ENCODE results near the gene MAGI3.

Gene MAGI3

DNA sequence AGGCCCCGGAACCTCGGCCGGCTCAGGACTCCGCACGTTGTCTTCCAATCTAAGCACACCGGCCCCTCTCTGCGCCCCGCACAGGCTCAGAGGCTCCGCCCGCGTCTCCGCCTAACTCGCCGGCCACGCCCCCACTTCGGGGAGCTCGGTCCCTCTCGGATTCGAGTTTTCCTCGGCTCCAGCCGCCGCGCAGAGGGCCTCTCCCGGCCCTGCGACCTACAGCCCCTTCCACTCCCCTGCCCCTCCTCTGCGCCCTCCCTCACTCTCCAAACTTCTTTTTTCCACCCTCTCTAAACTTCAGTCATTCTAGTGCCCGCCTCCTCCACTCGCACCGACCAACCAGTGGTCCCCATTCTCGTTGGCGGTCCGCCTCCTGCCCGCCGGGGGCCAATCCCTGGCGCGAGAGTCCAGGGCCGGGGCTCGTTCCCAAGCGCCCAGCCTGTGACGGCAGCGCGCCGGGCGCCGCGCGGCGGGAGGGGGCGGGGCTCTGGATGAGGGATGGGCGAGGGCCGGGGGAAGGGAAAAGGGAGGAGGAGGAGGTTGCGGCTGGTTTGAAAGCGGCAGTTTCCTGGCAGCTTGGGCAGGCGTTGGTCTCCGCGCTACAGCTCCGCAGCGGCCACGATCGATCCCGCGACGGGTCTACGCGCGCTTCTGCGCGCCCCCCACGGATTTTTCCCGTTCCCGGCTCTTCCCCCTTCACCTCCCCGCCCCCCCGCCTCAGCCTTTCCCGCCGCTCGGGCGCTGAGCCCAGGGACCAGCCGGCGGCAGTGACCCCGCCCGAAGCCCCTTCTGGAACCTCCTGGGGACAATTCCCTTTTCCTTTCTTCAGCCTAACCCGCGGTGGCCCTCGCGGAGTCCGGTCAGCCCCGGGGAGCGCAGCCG is at the start of gene MAGI3:
Gene MAGI3 (plus strand): TSS at position 563 of the 882 bp plus-strand sequence. CDS start 519 bp downstream, outside the sequence.
- peak; percentile 73 for DNase-seq (ENCODE audit: low read depth)

DNA sequence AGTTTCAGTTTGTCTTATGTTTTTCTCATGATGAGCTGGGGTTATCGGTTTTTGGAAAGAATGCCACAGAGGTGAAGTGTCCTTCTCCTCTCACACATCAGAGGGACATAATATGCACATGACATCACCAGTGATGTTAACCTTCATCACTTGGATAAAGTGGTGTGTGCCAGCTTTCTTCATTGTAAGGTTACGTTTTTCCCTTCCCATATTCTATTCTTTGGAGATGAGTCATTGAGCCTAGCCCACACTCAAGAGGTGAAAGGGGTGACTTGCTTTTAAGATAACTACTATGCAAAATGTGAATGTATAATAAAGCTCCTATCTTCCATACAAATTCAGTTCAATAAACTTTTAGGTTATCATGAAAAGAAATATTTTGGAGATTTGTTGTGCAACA is 36.7 kb upstream of the MAGI3 start:
- no peak for DNase-seq (ENCODE audit: low read depth)

DNA sequence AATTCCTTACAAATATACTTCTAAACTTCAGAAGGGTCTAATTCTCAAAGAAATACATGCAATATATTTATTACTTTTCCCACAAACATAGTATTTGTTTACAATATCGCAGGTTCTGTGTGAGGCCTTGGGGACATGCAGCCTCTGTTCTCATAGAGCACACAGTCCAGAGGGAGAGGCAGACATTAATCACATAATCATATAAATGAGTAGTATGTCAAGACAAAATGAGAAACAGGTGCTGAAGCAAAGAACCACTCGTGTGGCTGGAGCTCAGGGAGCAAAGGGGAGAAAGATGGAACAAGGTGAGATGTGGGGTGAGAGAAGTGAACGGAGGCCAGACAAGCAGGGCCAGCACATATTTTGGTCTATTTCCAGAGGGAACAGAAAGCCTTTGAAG is 26.4 kb upstream of the MAGI3 start:
- DNase-seq (ENCODE audit: low read depth) = no peak

DNA sequence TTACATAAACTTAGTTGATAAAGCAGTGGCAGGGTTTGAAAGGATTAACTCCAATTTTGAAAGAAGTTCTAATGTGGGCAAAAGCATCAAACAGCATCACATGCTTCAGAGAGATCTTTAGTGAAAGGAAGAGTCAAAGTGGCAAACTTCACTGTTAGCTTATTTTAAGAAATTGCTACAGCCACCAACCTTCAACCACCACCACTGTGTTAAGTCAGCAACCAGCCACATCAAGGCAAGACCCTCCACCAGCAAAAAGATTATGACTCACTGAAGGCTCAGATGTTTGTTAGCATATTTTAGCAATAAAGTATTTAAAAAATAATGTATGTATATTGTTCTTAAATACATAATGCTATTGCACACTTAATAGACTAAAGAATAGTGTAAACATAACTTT is 21.3 kb upstream of the MAGI3 start:
- DNase-seq (ENCODE audit: low read depth) = no peak

DNA sequence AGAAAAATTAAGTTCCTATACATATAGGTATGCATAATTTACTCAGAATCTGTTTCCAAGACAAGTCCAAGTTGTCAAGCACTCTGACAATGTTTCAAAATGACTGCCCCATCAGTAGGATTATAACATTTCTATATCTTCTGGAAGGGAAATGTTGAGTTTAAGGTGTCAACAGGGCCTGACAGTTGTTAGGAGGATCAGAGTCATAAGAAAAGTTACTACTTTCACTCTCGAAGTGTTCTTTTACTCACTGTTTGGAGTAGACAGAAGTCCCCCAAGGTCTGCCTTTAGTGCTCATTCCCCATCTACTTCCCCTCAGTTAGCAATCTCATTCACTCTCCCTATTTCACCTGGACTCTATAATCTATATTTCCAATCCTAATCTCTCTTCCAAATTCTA is 20.6 kb upstream of the MAGI3 start:
- no peak for DNase-seq (ENCODE audit: low read depth)

DNA sequence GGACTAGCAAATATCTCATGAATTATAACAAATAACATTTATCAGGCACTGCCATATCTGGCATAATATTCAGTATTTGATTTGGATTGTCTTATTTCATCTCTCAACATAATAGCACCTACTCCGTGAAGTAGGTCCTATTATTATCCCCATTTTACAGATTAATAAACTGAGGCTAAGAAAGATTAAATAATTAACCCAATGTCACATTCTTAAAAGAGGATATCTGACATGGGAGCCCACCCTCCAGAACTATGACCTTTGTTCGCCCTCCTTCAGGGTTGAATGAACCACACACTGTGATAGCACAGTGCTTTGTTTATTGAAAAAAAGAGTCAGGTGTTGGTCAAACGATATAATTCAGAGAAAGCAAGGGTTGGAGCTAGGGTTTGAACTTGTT is 19.4 kb upstream of the MAGI3 start:
- no peak for DNase-seq (ENCODE audit: low read depth)

DNA sequence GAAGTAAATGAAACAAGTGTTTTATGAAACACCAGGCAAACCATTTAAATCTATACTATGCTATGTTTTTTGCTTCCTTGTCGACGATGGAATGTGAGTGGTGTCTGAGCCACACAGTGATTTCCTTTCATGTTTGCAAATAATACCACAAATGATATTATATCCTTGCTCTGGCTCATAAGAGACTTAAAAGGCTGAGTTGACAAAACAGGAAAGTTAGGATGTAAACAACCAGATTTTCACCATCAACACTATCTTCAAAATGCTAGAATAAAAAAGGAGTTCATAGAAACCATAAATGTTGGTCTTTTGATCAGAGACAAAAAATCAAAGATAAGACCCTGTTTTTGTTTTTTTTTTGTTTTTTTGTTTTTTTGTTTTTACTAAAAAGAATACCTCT is 17.8 kb upstream of the MAGI3 start:
- no peak for DNase-seq (ENCODE audit: low read depth)

DNA sequence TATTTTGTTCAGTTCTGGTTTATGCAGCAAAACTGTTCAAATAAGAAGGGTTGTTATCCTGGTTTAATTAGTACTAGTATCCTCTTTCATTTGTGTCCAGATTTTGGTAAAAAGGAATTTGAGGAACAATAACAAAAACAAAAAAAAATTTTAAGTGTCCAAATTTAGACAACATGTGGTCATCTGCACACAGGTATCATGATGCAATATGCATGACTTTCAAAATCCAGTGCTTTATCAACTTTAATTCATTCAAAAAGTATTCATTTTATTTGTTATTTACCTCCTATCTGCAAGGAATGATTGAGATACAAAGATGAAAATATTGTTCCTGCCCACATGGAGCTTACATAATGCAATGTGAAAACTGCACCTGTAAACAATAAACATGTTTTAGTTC is 16.7 kb upstream of the MAGI3 start:
- no peak for DNase-seq (ENCODE audit: low read depth)

DNA sequence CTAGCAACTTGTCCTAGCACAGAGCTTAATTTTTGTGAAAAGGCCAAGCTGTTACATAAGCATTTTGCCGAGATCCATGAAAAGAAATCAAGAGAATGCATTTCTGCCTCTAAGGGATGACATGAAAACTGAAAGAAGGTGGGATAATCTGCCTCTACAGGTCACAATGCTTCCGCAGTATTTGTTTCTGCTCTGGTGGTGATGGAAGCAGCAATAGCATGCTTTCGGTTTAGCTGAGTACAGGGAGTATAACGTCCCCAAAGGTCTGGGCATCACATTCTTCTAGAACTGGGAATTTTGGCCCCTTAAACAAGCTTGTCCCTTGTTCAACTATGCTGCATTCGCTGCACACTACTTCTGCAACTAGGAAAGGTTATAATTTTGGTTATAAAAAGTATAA is 14.4 kb upstream of the MAGI3 start:
- no peak for DNase-seq (ENCODE audit: low read depth)

DNA sequence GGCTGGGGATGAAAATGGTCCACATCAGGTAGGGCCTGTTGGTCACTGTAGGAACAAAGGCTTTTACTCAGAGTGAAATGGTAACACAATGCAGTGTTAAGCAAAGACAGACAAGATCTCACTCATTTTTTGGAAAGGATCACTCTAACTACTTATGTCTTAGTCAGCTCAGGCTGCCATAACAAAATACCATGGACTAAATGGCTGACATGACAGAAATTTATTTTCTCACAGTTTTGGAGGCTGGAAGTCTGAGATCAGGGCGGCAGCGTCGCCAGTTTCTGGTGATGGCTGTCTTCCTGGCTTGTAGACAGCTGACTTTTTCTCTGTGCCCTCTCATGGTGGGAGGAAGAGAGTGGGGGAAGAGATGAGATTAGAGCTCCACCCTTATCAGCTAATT is 10.2 kb upstream of the MAGI3 start:
- no peak for DNase-seq (ENCODE audit: low read depth)

DNA sequence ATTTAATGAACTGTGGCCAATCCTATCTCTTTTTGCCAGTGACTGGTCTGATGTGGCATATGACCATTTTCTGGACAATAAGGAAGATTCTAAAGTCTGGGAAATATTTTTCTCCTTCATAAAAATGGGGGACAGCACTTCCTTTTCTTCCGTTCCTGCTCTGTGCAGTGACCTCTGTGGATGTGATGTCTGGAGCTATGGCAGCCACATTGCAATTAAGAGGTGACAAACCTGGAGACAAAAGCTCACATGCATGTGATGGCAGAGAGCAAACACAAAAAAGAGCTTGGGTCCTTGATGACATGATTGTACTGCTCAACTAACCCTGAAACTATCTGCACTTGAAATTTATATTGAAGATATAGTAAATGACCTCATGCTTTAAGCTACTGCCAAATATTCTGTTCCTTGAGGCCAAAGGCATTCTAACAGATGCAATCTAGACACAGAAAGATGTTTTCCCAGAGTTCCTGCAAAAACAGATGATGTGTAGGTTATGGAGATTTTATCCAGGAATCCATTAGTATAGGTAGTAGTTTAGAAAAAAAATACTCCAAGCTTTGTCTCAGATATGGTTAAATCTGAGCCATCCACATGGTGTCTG is 2.2 kb upstream of the MAGI3 start:
- no peak for DNase-seq (ENCODE audit: low read depth)

DNA sequence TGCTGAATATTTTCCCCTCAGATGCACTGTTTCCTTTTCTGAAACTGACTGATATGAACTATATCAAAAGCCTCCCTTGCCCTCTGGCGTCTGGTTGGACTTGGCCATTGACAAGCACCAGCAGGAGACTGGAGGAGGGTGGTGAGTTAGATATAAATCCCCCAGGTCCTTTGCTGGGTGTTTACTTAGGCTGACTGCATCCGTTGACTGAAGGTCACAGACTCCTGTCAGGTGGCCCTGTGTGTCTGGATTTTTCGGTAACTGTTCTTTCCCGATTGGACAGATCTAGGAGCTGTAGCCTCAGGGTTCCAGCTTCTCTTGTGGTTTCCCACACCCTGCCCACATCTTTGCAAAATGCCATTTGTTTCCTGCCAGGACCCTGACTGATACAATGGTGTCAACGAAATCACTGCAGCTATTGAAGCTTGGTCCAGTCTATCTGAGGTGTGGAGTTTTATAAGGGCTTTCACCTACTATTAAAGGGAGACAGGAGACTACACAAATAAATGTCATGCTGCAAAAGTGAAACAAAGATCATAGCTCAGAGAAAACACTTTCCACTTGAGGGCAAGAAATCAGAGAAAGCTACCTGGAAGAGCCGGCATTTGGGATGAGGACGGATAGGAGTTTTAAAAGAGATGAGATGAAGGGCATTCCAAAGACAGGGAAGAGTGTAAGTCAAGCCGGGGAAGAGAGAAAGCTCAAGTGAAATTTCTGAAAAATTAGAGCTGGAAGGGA is 1.5 kb upstream of the MAGI3 start:
- no peak for DNase-seq (ENCODE audit: low read depth)

DNA sequence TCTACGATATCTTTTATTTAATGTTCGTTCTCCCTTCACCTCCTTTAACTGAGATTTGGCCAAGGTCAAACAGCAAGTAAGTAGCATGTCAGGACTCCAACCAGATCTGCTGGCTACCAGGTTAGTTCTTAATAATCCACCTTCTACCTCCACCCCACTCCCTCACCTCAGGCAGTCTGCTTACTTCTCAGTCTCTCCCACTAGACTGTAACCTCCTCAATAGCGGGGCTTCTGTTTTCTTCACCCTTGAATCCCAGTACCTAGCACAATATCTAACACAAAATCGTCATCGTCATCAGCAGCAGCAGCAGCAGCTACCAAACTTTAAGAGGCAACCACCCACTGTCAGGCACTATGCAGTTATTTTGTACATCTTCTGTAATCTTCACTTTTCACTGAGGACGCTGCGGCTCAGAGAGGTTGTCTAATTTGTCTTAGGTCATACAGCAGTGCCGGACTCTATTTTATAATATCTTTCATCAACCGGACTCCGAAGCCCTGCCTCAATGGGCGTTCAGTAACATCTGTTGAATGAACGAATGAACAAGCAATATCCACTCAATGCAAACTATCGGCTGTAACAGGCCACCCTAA is 859 bp upstream of the MAGI3 start:
- no peak for DNase-seq (ENCODE audit: low read depth)

DNA sequence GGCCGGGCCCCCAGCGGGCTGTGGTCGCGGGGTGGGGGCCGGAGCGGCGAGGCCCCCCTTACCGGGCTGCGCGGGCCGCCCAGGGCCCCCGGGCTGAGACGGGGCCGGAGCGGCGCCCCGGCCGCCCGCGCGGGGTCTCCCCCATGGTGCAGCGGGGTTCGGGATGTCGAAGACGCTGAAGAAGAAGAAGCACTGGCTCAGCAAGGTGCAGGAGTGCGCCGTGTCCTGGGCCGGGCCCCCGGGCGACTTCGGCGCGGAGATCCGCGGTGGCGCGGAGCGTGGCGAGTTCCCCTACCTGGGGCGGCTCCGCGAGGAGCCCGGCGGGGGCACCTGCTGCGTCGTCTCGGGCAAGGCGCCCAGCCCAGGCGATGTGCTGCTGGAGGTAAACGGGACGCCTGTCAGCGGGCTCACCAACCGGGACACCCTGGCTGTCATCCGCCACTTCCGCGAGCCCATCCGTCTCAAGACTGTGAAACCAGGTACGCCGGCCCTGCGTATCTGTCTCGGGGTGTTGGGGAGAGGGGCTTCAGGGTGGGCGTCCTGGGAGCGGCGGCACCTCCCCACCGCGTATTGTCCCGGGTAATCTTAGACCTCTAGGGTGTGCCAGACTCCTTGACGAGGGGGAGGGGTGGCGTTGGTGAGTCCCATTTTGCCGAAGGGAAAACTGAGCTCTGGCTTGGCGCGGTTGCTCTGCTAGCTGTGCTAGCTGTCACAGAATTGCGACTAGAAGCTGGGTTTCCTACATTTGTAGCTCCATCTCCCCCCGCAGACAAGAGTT is 745 bp downstream of the MAGI3 start:
- no peak for DNase-seq (ENCODE audit: low read depth)

DNA sequence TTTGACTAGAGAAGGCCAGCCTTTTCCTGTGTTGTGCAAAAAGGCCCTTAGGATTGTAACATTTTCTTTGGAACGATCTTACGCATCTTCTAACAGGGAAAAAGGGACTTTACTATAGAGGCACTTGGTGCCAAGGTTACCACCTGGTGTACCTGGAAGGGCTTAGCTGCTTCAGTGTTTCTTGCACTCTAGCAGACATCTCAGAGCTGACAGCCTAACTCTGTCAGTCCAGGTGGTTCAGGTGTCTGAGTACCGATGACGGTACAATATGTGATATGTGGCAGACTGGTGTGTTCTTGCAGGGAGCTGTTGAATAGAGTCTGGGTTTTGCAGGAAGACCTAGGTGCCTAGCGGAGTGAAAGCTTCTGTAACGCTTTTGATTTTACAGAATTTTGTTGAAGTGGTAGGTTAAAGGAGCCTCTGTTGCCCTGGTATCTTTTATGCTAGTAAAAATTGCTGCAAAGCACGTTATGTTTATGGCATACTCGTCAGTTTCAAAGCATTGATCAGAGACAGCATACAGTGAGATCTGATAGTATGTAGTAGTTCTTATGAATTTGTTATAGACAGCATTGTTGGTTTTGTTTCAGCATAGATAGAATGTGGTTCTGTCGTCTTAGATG is 1.4 kb downstream of the MAGI3 start:
- DNase-seq (ENCODE audit: low read depth) = no peak

DNA sequence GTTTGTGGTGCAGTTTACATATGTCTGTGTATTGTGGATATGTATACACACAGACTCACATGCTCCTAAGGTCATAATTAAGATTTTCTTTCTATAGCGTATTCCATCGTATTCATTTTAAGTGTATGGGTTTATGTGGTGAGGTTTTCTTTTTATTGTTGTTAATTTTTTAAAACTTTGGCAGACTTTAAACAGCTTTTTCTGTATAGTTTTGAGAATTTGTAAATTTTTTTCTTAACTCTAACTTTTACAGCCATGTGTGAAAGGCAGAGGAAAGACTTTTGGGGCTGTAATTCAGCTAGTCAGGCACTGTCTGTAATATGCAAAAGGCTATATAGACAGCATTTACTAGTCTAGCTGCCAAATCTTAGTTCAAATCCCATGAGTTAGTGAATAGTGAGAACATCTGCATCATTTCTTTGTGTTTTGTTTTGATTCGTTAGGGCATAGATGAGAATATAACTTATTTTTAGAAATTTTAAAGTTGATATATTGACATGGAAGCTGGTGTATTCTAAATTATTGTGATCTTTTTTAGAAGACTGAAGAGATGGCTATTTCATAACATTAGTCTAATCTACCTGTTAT is 2.3 kb downstream of the MAGI3 start:
- no peak for DNase-seq (ENCODE audit: low read depth)

DNA sequence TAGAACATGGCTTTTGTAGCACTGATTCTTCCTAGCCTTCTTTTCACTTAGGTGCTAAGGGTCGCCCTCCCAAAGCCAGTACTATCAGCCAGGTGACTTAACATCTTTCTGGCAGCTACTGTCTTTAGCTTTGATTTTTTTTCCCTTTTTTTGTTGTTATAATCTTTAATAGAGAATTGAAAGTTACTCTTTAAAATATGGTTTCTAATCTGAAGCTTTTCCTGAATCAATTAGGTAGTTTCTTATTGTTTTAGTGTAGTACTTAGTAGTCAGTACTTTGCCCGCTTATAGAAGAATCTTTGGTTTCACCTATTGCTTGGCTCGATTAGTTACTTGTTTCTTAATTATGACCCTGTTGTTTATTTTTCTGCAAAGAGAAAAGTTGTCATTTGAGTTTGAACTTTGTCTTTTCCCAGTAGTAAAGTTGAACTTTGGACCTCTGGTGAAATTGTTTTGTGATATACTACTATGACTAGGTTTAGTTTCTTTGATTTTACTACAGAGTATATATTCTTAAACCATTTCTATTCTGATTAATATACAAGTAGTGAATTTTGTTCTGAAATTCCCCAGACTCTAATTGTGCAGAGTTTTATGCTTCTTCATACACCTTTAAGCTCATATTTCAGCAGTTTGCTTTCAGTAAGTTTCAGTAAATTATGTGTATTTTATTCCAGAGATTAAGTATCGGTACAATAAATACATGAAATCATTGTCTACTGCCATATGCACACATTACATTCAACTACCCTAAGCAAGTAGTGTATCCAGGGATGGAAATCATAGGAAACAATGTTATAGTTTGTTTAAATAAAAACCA is 3.9 kb downstream of the MAGI3 start:
- DNase-seq (ENCODE audit: low read depth) = no peak

DNA sequence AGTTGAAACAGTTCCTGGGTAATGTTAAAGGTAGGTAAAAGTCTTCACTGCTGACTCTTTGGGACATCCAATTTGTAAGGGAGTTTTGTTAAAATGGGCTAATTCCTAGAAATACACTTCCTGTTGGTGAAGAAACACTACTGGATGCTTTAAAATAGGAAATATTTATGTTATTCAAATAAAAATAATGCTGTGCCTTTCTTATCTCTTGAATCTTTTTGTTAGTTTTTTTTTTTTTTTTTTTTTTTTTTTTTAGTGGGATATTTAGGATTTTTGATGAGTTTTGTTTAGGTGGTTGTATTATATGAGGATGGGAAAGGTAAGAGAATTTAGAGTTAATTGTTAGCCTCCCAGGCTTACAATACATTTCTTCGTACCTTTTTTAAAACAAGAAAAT is 4.5 kb downstream of the MAGI3 start:
- DNase-seq (ENCODE audit: low read depth) = no peak

DNA sequence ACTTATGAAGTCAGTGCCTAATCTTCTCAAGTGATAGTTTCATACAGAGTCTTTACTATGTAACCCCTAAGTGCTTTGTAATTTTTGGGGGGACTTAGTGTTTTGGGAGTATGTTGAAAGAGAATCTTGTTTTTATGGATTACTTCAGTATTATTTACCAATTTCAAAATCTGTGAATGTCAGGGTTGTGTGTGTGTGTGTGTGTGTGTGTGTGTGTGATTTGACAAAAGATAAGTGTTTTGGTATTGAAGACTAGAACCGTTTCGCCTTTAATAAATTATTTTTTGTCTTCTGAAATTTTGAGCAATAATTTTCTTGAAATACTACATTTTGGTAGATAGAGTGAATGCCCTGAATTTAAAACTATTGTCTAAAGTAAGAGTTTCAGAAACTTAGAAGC is 5.8 kb downstream of the MAGI3 start:
- DNase-seq (ENCODE audit: low read depth) = no peak

DNA sequence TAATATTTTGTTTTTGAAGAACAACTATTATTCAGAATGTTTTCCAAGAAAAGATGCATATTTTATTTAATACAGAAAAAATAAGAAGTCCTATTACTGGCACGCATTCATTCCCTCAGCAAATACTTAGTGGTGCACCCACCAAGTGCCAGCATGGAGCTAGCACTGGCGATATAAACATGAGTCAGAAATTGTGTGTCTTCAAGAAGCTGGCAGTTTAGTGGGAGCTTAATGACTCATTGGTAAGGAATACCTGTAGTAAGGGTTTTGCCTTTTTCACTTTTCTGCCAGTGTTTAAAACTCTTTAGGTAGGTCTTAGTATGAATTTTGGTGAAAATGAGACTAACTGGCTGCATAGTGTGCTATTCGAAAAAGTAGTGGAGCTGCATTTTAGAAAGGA is 6.3 kb downstream of the MAGI3 start:
- no peak for DNase-seq (ENCODE audit: low read depth)
